GM19397 (cell line): Measurements from ENCODE around the gene PAK5.

ENCODE experiments used
- ATAC-seq: cut with Tn5 transposase; IDR thresholded peaks from one replicate; pipeline ENCODE4 v1.9.1; 2021; ENCODE audit warnings: mild to moderate bottlenecking, moderate library complexity; ENCODE audit not compliant: unreplicated experiment

PAK5 gene

DNA sequence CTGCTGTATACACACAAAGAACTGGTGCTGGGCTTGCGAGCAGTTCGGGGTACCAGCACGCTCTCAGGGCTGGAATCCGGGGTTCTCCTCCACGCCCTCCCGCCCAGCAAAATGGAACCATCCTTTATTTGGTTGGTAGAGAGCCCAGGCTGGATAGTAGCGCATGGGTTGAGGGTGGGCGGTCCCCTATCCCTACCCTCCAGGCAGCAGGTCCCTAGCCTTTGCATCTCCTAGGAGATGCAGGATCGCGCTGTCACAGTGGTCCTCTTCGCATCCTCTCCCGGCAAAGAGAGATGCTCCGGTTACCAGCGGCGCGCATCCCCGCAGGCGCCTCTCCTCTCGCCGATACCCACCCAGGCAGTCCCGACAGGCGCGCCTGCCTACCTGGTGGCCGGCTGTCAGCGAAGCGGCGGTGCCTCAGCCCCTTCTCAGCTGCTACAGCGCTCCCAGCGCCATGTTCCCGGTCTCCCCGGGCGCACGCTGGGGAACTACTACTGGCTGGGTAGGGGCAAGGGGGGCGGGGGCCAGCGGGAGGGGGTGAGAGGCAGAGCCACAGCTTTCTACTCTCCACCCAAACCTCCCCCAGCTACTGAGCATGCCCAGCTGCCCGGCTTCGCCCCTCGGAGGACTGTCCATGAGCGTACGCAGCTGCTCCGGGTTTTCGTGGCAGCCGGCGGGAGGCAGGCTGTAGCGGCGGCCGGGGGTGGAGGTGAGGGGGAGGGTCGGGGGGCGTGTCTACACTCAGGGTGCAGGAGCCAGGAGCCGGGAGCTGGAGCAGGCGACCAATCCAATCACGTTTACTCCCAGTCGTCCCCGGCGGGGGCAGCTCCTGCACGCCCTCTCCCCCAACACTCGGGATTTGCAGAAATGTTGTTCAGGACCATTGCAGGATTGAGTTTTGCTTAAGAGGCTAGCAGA, at the start of gene PAK5:
PAK5 (minus strand) TSS at position 699 of the 918 bp plus-strand sequence. CDS start 194,748 bp downstream, outside the sequence.
- no peak for ATAC-seq

DNA sequence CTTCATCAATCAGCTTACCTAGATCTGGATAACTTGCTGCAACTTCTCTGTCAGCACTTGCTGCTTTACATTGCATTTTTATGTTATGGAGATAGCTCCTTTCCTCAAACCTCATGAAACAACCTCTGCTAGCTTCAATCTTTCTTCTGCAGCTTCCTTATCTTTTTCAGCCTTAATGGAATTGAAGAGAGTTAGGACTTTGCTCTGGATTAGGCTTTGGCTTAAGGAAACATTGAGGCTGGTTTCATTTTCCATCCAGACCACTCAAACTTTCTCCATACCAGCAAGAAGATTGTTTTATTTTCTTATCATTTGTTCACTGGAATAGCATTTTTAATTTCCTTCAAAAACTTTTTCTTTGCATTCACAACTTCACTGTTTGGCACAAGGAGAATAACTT, 48.8 kb upstream of the PAK5 start:
- no peak for ATAC-seq

DNA sequence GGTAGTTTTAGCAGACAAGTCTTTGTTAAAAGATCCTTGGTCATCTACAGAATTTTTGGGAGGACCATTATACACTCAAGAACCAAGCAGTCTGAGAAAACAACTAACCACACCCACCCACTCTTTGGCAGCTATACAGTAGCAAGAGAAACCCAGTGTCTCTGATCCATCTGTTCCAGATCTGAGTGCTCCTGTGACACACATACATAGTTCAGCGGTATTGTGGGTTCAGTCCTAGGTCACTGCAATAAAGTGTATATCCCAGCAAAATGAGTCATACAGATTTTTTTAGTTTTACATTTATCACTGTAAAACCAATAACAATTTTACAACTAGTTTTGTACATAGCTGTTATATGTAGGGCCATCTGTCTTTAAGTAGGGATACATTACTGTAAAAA, 47.4 kb upstream of the PAK5 start:
- ATAC-seq, result no peak

DNA sequence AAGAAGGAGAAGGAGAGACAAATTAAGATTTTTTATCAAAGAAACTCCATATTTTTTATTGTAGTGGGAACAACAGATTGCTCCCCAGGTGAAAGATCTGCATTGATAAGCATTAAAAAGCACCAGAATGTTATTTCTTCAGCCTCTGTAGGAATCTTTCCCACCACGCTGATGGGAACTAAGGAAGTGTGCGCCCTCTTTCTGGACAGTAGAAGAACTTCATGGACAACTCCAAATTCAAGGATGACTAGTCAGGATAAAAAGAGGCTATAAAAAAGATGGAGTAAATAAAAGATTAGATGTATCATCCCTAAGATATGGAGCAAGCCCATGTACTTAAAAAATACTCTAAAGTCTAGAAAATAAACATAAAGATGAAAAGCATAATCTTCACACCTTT, 45.8 kb upstream of the PAK5 start:
- no peak for ATAC-seq

DNA sequence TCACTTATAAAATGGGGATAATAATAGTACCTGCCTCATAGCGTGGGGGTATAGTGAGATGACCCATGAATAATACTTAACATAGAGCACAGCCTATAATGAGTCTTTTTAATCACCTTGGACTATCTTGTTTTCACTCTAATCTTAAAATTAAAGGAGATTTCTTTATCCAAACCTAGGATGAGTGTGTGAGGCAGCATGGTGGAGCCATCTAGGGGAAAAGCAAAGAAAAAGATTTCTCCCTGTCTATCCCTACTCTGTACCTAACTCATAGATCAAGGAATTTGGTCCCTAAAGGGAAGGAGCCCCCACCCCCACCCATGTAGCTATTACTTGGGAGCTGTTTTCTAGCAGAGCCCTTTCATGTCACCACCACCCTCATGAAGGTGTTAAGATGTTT, 45.2 kb upstream of the PAK5 start:
- no peak for ATAC-seq

DNA sequence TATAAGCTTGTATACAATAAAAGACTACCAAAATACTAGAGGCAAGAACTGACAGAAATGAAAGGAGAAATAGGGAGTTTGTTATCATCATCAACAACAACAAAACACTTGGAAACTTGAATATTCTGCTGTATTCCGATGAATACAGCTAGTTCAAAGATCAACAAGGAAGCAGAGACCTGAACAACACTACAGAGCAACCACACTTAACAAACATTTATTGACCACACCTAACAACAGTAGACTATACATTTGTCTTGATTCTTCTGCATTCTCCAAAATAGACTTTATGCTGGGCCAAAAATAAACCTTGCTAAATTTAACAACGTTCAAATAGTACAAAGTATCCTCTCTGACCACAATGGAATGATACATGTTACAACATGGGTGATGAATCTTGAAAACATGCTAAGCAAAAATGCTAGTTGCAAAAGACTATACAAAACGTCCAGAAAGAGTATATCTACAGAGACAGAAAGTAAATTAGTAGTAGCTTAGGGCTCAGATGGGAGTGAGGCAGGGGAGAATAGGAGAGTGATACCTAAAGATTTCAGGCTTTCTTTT, 39.1 kb upstream of the PAK5 start:
- ATAC-seq, result no peak

DNA sequence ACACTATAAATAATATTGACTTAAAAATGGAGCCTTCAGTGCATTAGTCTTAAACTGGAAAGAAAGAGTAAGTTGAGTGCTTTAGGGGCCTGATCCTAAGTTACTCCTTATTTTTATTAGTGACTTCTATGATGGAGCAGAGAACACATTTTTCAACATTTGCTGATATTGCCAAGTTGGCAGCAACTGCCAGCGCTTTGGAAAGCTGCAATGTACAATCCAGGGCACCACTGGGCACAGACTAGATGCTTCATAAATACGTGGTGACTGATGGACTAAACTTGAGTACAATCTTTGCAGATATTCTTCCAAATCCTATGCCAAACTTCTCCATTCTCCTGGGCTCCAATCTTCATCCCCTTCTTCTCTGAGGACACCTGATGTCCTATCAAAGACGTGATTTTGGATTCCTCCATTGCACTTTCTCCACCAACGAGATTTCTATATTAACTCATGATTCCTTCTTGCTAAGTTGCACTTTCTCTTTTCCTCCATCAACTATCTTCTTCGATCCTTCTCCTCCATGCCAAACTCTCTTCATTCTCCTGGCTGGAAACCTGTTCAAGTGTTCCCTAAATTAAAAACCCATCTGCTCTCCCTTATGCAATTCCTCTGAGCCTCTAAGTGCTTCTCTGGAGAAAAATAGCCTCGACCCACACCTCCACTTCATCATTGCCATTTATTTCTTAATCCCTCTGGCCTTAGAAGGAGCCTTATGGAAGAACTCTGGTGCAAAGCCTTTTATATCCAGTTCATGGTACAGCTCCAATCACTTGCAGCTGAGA, 28.5 kb upstream of the PAK5 start:
- no peak for ATAC-seq

DNA sequence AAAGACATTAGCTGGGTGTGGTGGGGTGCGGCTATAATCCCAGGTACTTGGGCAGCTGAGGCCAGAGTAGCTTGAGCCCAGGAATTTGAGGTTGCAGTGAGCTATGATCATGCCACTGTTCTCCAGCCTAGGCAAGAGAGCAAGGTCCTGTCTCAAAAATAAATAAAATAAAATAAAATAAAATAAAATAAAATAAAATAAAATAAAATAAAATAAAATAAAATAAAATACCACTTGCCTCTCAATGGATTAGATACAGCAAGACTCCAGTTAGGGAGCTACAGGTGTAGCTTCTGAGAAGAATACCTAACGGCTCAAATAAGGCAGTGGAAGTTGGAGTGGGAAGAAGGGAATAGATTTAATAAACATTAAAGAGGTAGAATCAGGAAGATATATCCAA, 13.7 kb upstream of the PAK5 start:
- ATAC-seq, result no peak

DNA sequence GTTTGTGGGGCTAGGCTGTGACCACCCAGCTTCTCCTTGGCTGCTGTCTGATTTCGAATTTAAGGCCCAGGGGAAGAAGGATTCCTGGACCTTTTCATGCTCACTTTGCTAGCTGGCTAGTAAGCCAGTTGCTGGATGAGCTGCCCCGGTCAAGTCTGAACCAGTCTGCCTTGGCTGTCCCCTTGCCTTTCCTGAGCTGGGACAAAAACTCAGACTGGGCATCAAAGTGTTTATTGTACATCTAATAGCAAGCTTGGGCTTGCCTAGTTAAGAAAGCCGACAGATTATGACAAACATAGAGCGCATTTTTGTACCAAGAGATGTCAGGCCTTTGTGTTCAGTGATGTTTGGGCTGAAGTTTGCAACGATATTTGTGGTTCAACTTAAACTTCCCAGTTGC, 750 bp upstream of the PAK5 start:
- ATAC-seq, result no peak

DNA sequence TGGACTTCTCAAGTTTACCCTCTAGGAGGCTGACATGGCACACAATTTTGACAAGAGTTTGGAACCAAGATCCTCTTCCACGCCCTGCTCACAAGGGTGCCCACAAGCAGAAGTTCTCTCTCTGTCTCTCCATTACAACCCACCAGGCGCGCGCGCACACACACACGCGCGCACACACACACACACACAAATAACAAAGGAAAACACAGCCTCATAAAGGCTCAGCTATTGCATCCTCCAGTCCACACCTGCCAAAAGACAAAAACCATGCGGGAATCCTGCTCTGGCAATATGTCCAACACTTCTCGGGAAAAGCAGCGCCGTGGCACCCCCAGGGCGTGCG, 870 bp downstream of the PAK5 start:
- no peak for ATAC-seq

DNA sequence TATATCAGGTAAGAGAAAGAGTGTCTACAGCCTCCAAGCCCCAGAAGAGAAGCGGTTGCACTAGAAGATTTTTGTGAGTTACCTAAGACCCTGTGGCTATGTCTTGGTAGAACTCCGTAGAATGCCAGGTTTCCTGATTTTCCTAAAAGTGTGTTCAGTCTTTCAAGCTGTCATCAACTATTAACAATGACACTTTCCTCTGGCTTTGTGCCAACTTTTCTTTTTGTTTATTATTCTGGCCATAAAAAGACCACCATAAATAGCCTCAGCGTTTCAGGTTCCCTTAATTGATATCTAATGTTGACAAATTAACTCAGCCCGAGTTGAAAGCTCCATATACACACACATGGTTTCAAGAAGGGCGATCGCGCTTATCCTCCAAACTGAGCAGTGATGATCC, 1.2 kb downstream of the PAK5 start:
- no peak for ATAC-seq

DNA sequence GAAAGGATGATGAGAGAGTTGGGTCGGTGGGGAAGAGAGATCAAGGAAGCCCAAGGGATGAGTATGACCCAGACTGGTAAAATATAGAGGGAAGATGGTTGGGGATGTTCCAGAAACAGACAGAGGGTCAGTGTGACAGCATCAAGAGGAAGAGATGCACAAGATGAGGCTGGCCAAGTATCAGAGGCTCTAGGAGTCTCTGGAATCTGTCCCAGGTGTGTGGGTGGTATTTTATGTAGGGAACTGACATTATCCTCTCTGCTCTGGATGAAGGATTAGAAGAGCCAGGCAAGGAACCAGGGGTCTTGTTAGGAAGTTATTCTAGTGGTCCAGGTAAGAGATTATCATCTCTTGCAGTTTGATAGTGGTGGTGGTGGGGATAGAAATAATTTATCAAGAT, 3.6 kb downstream of the PAK5 start:
- no peak for ATAC-seq

DNA sequence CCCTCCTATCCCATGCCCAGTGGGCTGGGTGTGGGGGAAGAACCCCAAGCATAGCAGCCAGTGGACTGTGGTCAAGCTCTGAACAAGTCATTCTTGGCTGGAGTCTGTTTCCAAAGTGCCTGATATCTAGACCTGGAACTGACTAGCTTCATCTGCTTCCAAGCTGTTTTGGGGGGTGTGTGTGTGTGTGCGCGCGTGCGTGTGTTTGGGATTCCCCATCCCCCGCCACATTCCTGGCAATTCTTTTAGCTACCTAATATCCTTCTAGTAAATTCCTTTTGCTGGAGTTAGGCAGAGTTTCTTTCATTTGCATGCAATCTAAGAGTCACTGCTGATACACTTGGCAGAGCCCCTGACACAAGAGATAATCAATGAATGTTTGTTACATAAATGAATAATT, 7.8 kb downstream of the PAK5 start:
- no peak for ATAC-seq

DNA sequence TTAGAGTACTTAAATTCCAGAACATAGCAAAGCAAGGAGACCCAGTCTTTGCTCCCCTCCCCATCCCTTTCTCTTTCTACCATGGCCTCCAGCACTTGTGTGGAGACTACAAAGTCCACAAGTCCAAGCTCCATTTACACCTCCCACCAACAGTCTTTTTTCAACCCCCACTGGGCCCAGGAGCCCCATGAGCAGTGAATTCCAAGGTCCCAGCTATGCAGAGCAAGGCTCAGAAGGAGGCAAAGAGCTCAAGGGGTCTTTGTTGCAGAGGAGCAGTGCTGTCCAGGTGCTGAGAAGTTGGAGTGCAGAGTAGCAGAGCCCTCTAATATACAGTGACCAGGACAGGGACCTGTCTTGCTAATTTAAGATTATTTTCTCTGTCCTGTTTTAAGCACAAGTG, 9.0 kb downstream of the PAK5 start:
- ATAC-seq, result no peak

DNA sequence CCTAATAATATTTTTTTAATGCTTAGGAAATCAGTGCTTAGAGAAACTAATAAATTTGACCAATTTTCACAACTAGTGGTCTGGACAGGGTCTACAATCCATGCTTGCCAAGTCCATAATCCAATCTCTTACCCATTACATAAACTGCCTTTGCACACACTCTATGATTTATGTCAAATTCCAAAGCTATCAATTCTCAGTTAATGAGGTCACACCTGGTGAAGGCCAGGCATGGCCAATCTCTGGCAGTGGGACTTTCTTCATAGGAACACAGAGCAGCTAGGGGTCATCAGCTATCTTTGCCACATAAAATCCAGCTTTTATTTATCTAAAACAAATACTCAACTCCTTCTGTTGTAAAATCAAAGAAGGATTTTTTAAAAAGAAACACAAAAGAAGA, 21.2 kb downstream of the PAK5 start:
- ATAC-seq, result no peak

DNA sequence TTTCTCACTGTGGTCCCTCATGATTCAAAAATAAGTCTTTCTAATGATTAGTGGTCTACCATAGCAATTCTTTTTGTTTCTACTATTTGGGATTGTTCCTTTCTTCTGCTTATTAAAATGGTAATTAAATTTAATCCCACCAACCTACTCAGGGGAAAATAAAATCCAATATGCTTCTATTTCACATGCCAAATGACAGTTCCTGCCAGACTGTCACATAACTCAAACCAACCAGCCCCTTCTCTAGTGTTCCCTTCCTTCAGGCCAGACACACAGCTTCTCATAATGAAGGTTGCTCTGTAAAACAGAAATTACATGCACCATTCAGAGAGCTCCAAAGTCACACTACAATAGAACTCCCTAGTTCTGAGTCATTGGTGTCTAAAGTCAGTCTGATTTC, 23.2 kb downstream of the PAK5 start:
- ATAC-seq, result no peak

DNA sequence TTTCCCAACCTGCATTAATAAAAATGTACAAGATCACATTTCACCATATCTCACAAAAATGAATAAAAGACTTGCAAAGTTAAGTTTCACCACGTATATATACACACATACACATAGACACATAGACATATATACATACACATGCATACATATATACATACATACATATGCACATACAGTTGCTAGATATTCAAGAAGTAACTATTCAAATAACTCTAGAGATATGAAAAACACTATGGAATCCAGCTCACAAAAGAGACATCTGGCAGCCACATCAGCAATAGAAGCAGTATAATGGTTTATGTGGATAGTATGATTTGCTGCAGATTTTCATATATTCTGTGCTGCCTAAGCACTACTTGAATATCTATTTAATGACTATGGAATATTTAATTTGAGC, 28.1 kb downstream of the PAK5 start:
- no peak for ATAC-seq

DNA sequence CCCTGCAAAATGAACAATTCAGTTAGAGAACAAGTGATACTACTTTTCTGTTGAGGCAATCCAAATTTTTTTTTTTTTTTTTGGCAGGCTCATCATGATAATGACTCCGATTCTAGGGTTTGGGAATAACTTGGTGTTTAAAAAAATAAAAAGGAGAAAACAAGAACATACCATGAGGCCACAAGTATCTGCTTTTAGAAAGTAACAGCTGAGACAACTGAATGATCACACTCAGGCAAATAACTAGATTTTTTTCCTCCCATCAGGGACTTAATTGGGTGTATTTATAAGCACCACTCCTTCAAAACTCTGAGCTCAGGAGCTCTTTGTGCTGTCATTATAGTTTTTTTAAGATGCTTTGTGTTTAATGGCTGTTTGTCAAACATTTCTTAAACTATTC, 29.6 kb downstream of the PAK5 start:
- no peak for ATAC-seq

DNA sequence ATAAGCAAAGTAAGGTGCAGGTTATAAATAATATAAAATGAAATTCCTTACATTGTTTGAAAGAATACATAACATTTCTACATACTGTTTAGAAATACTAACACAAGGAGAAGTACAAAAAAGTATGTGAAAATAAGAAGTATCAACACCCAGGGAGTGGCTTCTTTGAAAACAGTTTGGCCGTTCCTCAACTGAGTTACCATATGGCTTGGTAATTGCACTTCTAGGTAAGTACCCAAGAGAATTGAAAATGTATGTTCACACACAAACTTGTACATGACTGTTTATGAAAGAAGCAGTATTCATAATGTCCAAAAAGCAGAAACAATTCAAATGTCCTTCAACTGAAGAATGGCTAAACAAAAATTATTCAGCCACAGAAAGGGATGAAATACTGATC, 30.7 kb downstream of the PAK5 start:
- no peak for ATAC-seq

DNA sequence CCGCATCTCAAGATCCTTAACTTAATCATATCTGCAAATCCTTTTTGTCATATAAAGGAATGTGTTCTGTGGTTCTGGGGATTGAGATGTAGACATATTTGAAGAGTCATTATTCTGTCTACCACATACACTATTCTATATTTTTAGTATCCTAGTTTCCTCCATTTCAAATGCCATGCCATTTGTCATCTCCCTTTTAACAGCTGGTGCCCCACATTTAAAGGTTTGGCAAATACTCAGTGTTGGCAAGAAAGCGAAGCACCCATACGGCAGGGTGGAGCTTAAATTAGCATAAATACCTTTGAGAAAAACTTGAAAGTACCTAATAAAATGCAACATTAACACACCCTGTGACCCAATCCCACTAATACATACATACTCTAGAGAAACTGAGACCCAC, 31.7 kb downstream of the PAK5 start:
- no peak for ATAC-seq

DNA sequence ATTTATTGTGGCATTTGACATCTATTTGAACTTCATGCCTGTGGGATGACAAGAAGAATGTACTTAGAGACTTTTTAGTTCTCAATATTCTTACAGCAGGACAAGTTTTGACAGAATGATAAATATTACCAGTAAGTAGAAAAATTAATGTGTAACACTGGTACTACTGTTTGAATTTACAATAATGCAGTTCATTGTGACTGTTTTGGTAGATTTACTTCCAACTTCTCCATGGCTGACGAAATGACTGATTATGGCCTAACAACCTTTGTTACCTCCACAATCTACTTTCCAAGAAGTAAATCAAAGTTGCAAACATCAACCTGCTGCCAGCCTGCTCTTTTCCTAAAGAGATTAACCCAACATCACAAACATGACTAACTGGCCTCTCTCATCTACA, 38.5 kb downstream of the PAK5 start:
- no peak for ATAC-seq

DNA sequence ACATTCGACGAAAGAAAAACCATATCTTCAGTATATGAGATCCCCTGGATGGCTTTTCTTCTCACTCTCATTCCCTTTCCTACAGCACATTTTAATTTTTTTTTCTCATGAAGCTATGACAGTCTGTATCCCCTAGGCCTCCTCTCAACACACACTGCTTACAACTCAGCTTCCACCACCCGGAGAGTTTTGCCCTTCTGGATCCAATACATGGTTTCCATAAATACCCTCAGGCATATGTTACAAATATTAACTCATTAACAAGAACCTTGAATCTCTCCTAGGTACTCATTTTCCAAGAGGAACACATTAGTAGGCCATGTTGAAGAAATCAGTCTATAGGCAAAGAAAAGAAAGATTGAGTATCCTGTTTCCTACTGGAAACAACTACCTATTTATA, 44.0 kb downstream of the PAK5 start:
- ATAC-seq, result no peak
